HG03565 (cell line): ENCODE results near the gene NKAIN4.
"Not testable (repeated sequence)": the region's sequence is repeated elsewhere in the genome, so short reads cannot be mapped to it uniquely, and the experiment has no call there.

Experiments used
- ATAC-seq: cut with Tn5 transposase; IDR thresholded peaks from one replicate; pipeline ENCODE4 v1.9.1; 2021; ENCODE audit warnings: mild to moderate bottlenecking, moderate library complexity; ENCODE audit not compliant: unreplicated experiment

Gene NKAIN4

GRCh38 chr20:63258781-63259180 lies 4.5 kb upstream of the NKAIN4 start:
- ATAC-seq, result no peak

GRCh38 chr20:63257629-63258028 lies 3.4 kb upstream of the NKAIN4 start:
- no peak for ATAC-seq

- no peak for ATAC-seq
Observed at GRCh38 chr20:63256954-63257353, 2.7 kb upstream of the NKAIN4 start.

GRCh38 chr20:63255931-63256704 lies 1.9 kb upstream of the NKAIN4 start:
- ATAC-seq, result no peak

GRCh38 chr20:63254606-63255384 lies 532 bp upstream of the NKAIN4 start:
- no peak for ATAC-seq

GRCh38 chr20:63253438-63254231 lies 628 bp downstream of the NKAIN4 start:
- ATAC-seq, result no peak

GRCh38 chr20:63253065-63253437 lies 1.2 kb downstream of the NKAIN4 start:
- no peak for ATAC-seq

GRCh38 chr20:63252284-63252711 lies 2.0 kb downstream of the NKAIN4 start:
- ATAC-seq, result no peak

GRCh38 chr20:63251350-63251749 lies 2.9 kb downstream of the NKAIN4 start:
- not testable (repeated sequence) for ATAC-seq

GRCh38 chr20:63249891-63250290 lies 4.4 kb downstream of the NKAIN4 start:
- ATAC-seq, result no peak

- ATAC-seq, result no peak
Observed at GRCh38 chr20:63248835-63249591, 5.2 kb downstream of the NKAIN4 start.

GRCh38 chr20:63247671-63248228 lies 6.5 kb downstream of the NKAIN4 start:
- ATAC-seq, result no peak

- no peak for ATAC-seq
Observed at GRCh38 chr20:63246490-63247288, 7.6 kb downstream of the NKAIN4 start.

GRCh38 chr20:63244468-63244867 lies 9.8 kb downstream of the NKAIN4 start:
- ATAC-seq, result no peak

- ATAC-seq, result no peak
Observed at GRCh38 chr20:63243604-63244247, 10.5 kb downstream of the NKAIN4 start.

- ATAC-seq, result no peak
Observed at GRCh38 chr20:63242736-63243135, 11.5 kb downstream of the NKAIN4 start.

GRCh38 chr20:63241272-63241671 lies 13.0 kb downstream of the NKAIN4 start:
- no peak for ATAC-seq

- ATAC-seq, result no peak
Observed at GRCh38 chr20:63240004-63240403, 14.3 kb downstream of the NKAIN4 start.

- ATAC-seq, result no peak
Observed at GRCh38 chr20:63239431-63239830, 14.8 kb downstream of the NKAIN4 start.
